Muscle of leg (tissue), 11 donors: Measurements from ENCODE around the gene UBIAD1. TPM values are rescaled to one million over a fixed set of nuclear protein-coding genes. Genes with fewer than 3 reads are reported as not detected.
A peak's percentile ranks its signal among the peaks of the same experiment; 100 is the strongest.
"Not testable (repeated sequence)": the region's sequence is repeated elsewhere in the genome, so short reads cannot be mapped to it uniquely, and the experiment has no call there.

ENCODE experiments used
- DNase-seq: peaks from one replicate; pipeline ENCODE4 v3.0.0; 2013
- H3K27ac ChIP-seq: one replicate; pipeline ENCODE4 v1.5.1; 2013; ENCODE audit warnings: mild to moderate bottlenecking, low read length, control low read depth
- H3K27me3 ChIP-seq: one replicate; pipeline ENCODE4 v1.6.1; 2013; ENCODE audit warnings: low read length; ENCODE audit not compliant: control insufficient read depth, insufficient read depth
- H3K36me3 ChIP-seq: one replicate; pipeline ENCODE4 v1.6.1; 2013; ENCODE audit warnings: low read length; ENCODE audit not compliant: control insufficient read depth, insufficient read depth
- H3K4me1 ChIP-seq: one replicate; pipeline ENCODE4 v1.6.1; 2013; ENCODE audit warnings: low read length; ENCODE audit not compliant: control insufficient read depth, insufficient read depth
- H3K4me3 ChIP-seq: one replicate; pipeline ENCODE4 v1.5.1; 2013; ENCODE audit warnings: low read length, control low read depth
- H3K9me3 ChIP-seq: replicated peaks from 2 replicates; pipeline ENCODE4 v1.6.1; 2013; ENCODE audit warnings: low read depth, low read length; ENCODE audit not compliant: control insufficient read depth
- WGBS: methylation state at CpG from one replicate; pipeline ENCODE4 v1.1.5; 2013; ENCODE audit warnings: missing lambda C conversion rate; ENCODE audit not compliant: insufficient coverage; 5-methylcytosine and 5-hydroxymethylcytosine counted together
- polyA plus RNA-seq, 8 donors: library from polyadenylated mRNA; unstranded; fragments of 120-200 nt; gene quantifications; one replicate each; pipeline versions ENCODE4 v1.2.1 to v1.2.3, GENCODE V29; 2013; ENCODE audit warnings: inconsistent platforms in 1 of 8, low replicate concordance in 1 of 8; ENCODE audit not compliant: insufficient read length in 8 of 8, insufficient read depth in 1 of 8
- total RNA-seq: library from RNA; stranded (reverse); fragments of 120-200 nt; gene quantifications from one replicate; pipeline ENCODE4 v1.2.4, GENCODE V29; 2013

UBIAD1 gene
- total and polyA plus RNA-seq, 9 donors, result 9.8 to 18.0 (median 14.2) TPM

GRCh38 chr1:11248169-11248568 lies 24.8 kb upstream of the UBIAD1 start:
- DNase-seq, result no peak
- Histone ChIP-seq H3K36me3 (peaks cover 60% of the 10 kb centered on the region), H3K27ac (no peak overlapping the region), H3K4me3 (no peak overlapping the region), H3K4me1 (no peaks in the 10 kb centered on the region), H3K27me3 (no peaks in the 10 kb centered on the region), H3K9me3 (no peaks in the 10 kb centered on the region)
- 100% methylated on average over 2 of the region's 4 CpGs for WGBS

GRCh38 chr1:11252538-11252937 lies 20.5 kb upstream of the UBIAD1 start:
- H3K36me3 ChIP-seq, result peaks cover 66% of the 10 kb centered on the region
- no peaks in the 10 kb centered on the region for H3K4me1 ChIP-seq
- H3K4me3 ChIP-seq, result no peak overlapping the region
- 78% methylated on average over 5 of the region's 8 CpGs for WGBS
- H3K27me3 ChIP-seq, result no peaks in the 10 kb centered on the region
- DNase-seq, result no peak
- H3K27ac ChIP-seq, result no peak overlapping the region
- no peaks in the 10 kb centered on the region for H3K9me3 ChIP-seq

- H3K4me1 ChIP-seq, result no peaks in the 10 kb centered on the region
- H3K36me3 ChIP-seq, result peaks cover 66% of the 10 kb centered on the region
Measured at GRCh38 chr1:11253226-11253625, 19.8 kb upstream of the UBIAD1 start.

GRCh38 chr1:11256299-11256698 lies 16.7 kb upstream of the UBIAD1 start:
- no peaks in the 10 kb centered on the region for H3K4me1 ChIP-seq
- DNase-seq, result no peak
- no peak overlapping the region for H3K4me3 ChIP-seq
- H3K27me3 ChIP-seq, result no peaks in the 10 kb centered on the region
- no CpG with 5 or more reads among the region's 1 CpG for WGBS
- H3K9me3 ChIP-seq, result no peaks in the 10 kb centered on the region
- H3K27ac ChIP-seq, result no peak overlapping the region
- peaks cover 64% of the 10 kb centered on the region for H3K36me3 ChIP-seq

More at GRCh38 chr1:11253226-11253625, 19.8 kb upstream of the UBIAD1 start:
- 82% methylated on average over 8 of the region's 8 CpGs for WGBS
- H3K27ac ChIP-seq, result no peak overlapping the region
- H3K27me3 ChIP-seq, result no peaks in the 10 kb centered on the region
- H3K9me3 ChIP-seq, result no peaks in the 10 kb centered on the region
- no peak for DNase-seq
- no peak overlapping the region for H3K4me3 ChIP-seq

- peak; percentile 100 for DNase-seq
- peak within 1 kb of the TSS; percentile 87 for H3K27ac ChIP-seq
- peaks cover 15% of the 10 kb centered on the region for H3K36me3 ChIP-seq
- peaks cover 7% of the 10 kb centered on the region for H3K4me1 ChIP-seq
- no peaks in the 10 kb centered on the region for H3K9me3 ChIP-seq
- no peaks in the 10 kb centered on the region for H3K27me3 ChIP-seq
- under 1% methylated on average over 35 of the region's 60 CpGs for WGBS
- peak within 1 kb of the TSS; percentile 97 for H3K4me3 ChIP-seq
Measured at GRCh38 chr1:11262171-11263049, 10.6 kb upstream of the UBIAD1 start, which contains the start of gene MTOR. MTOR (minus strand) TSS chr1:11262551; CDS start chr1:11259409, 3,142 bp downstream.

GRCh38 chr1:11266268-11267074 lies 6.5 kb upstream of the UBIAD1 start:
- Histone ChIP-seq H3K27me3 (no peaks in the 10 kb centered on the region), H3K9me3 (no peaks in the 10 kb centered on the region), H3K36me3 (no peaks in the 10 kb centered on the region), H3K27ac (no peak overlapping the region), H3K4me3 (no peak overlapping the region), H3K4me1 (peaks cover 7% of the 10 kb centered on the region)
- DNase-seq, result no peak
- 78% methylated on average over 9 of the region's 12 CpGs for WGBS

GRCh38 chr1:11267350-11268337 lies 5.4 kb upstream of the UBIAD1 start:
- WGBS, result 88% methylated on average over 13 of the region's 19 CpGs
- H3K27ac ChIP-seq, H3K27me3 ChIP-seq, H3K36me3 ChIP-seq, H3K9me3 ChIP-seq, DNase-seq, H3K4me3 ChIP-seq, H3K4me1 ChIP-seq: not testable (repeated sequence)

- Histone ChIP-seq H3K27ac (peak overlapping the region; percentile 2), H3K4me3 (peak overlapping the region; percentile 23), H3K36me3 (peaks cover 9% of the 10 kb centered on the region), H3K4me1 (peaks cover 24% of the 10 kb centered on the region), H3K9me3 (no peaks in the 10 kb centered on the region), H3K27me3 (no peaks in the 10 kb centered on the region)
- 10% methylated on average over 9 of the region's 9 CpGs for WGBS
- DNase-seq, result no peak
Measured at GRCh38 chr1:11272544-11272831, 510 bp upstream of the UBIAD1 start.

- DNase-seq, result no peak
- Histone ChIP-seq H3K36me3 (peaks cover 16% of the 10 kb centered on the region), H3K27me3 (no peaks in the 10 kb centered on the region), H3K27ac (peak overlapping the region; percentile 94), H3K4me1 (peaks cover 24% of the 10 kb centered on the region), H3K9me3 (no peaks in the 10 kb centered on the region), H3K4me3 (peak overlapping the region; percentile 95)
- 4% methylated on average over 22 of the region's 22 CpGs for WGBS
Measured at GRCh38 chr1:11273595-11274234, 717 bp downstream of the UBIAD1 start.
